GM12864 (cell line): ENCODE data around the gene FARP1.

Experiments
- DNase-seq: peaks from one replicate; pipeline ENCODE4 v3.0.0-alpha.2; 2011; ENCODE audit warnings: low read depth
- H3K4me3 ChIP-seq: 2 replicates; pipeline ENCODE4 v1.5.1; 2011; ENCODE audit warnings: mild to moderate bottlenecking, low read depth, low read length, control low read depth
- TF ChIP-seq, protein P1 (sequence below): IDR thresholded peaks from 2 replicates; pipeline ENCODE4 v1.5.1; 2011; ENCODE audit warnings: low read depth, mild to moderate bottlenecking, moderate library complexity, low read length, control low read depth, inconsistent platforms; ENCODE audit errors: missing control alignments

Gene FARP1

GRCh38 chr13:98253526-98253925 is 110.6 kb downstream of the FARP1 start:
- TF ChIP-seq, protein P1, sequence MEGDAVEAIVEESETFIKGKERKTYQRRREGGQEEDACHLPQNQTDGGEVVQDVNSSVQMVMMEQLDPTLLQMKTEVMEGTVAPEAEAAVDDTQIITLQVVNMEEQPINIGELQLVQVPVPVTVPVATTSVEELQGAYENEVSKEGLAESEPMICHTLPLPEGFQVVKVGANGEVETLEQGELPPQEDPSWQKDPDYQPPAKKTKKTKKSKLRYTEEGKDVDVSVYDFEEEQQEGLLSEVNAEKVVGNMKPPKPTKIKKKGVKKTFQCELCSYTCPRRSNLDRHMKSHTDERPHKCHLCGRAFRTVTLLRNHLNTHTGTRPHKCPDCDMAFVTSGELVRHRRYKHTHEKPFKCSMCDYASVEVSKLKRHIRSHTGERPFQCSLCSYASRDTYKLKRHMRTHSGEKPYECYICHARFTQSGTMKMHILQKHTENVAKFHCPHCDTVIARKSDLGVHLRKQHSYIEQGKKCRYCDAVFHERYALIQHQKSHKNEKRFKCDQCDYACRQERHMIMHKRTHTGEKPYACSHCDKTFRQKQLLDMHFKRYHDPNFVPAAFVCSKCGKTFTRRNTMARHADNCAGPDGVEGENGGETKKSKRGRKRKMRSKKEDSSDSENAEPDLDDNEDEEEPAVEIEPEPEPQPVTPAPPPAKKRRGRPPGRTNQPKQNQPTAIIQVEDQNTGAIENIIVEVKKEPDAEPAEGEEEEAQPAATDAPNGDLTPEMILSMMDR: no peak
- no peak overlapping the region for H3K4me3 ChIP-seq

GRCh38 chr13:98254513-98254912 is 111.6 kb downstream of the FARP1 start:
- DNase-seq: no peak
- TF ChIP-seq, protein P1: no peak

More at GRCh38 chr13:98253526-98253925, 110.6 kb downstream of the FARP1 start:
- no peak for DNase-seq

GRCh38 chr13:98258226-98258625 is 115.3 kb downstream of the FARP1 start:
- TF ChIP-seq, protein P1: no peak
- DNase-seq: no peak
- no peak overlapping the region for H3K4me3 ChIP-seq

More at GRCh38 chr13:98254513-98254912, 111.6 kb downstream of the FARP1 start:
- no peak overlapping the region for H3K4me3 ChIP-seq

GRCh38 chr13:98260357-98261164 is 117.7 kb downstream of the FARP1 start:
- no peak for DNase-seq
- TF ChIP-seq, protein P1: no peak
- H3K4me3 ChIP-seq: no peak overlapping the region

- no peak for DNase-seq
- H3K4me3 ChIP-seq: no peak overlapping the region
- TF ChIP-seq, protein P1: no peak
These were observed 118.3 kb downstream of the FARP1 start for GRCh38 chr13:98261165-98261702.

DNA sequence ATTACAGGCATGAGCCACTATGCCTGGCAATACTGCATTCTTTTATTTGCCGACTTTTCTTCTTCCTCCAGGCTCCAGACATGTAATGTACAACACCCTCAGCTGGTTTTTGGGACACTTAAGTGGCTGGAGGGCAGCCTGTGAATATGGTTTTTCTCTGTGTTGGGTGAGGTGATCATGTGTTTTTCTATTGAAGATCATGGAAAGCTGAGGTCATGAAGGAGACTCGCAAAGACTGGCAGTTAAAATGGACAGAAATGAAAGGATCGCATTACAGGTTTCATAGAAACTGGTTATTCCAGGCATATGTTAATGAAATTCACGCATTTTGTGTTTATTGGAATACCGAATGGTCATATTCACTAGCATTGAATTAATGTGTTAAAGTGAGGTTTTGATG is 119.4 kb downstream of the FARP1 start:
- DNase-seq: no peak
- H3K4me3 ChIP-seq: no peak overlapping the region
- TF ChIP-seq, protein P1: no peak

GRCh38 chr13:98263841-98264240 is 120.9 kb downstream of the FARP1 start:
- TF ChIP-seq, protein P1: no peak
- DNase-seq: no peak

More at GRCh38 chr13:98263841-98264240, 120.9 kb downstream of the FARP1 start:
- H3K4me3 ChIP-seq: no peak overlapping the region
